HTERT RPE-1 (cell line): ENCODE measurements around the gene SLC38A6.
"Not testable (repeated sequence)": the region's sequence is repeated elsewhere in the genome, so short reads cannot be mapped to it uniquely, and the experiment has no call there.

Experiments used
- in situ Hi-C: fragments of 300-500 bp; cut with MboI; formaldehyde crosslinking; loops from 4 replicates; pipeline ENCODE4 v1.14.3; 2020; ENCODE audit warnings: low sequenced_read_pairs

Gene SLC38A6

GRCh38 chr14:61048640-61049039, 67.6 kb downstream of the SLC38A6 start:
- in situ Hi-C loops: no loop called here

- in situ Hi-C loops: no loop called here
These were observed 69.4 kb downstream of the SLC38A6 start for GRCh38 chr14:61050417-61050816.

GRCh38 chr14:61051051-61051450, 70.0 kb downstream of the SLC38A6 start:
- in situ Hi-C loops: no loop called here

- in situ Hi-C loops: no loop called here
These were observed 70.6 kb downstream of the SLC38A6 start for GRCh38 chr14:61051621-61052020.

GRCh38 chr14:61063461-61063860, 82.4 kb downstream of the SLC38A6 start:
- in situ Hi-C loops: no loop called here

- in situ Hi-C loops: no loop called here
These were observed 83.2 kb downstream of the SLC38A6 start for GRCh38 chr14:61064210-61064609.

- in situ Hi-C loops: no loop called here
These were observed 83.8 kb downstream of the SLC38A6 start for GRCh38 chr14:61064856-61065255.

GRCh38 chr14:61065656-61066055, 84.6 kb downstream of the SLC38A6 start:
- in situ Hi-C loops: no loop called here

GRCh38 chr14:61072442-61072841, 91.4 kb downstream of the SLC38A6 start:
- in situ Hi-C loops: not testable (repeated sequence)

- in situ Hi-C loops: no loop called here
These were observed 93.8 kb downstream of the SLC38A6 start for GRCh38 chr14:61074852-61075251.

GRCh38 chr14:61076556-61076955, 95.5 kb downstream of the SLC38A6 start:
- in situ Hi-C loops: no loop called here

GRCh38 chr14:61077437-61077836, 96.4 kb downstream of the SLC38A6 start:
- in situ Hi-C loops: no loop called here

GRCh38 chr14:61077951-61078720, 97.1 kb downstream of the SLC38A6 start:
- in situ Hi-C loops: no loop called here

GRCh38 chr14:61080591-61081010, 99.6 kb downstream of the SLC38A6 start:
- in situ Hi-C loops: no loop called here

GRCh38 chr14:61088081-61088480, 107.0 kb downstream of the SLC38A6 start:
- in situ Hi-C loops: no loop called here

GRCh38 chr14:61089126-61089750, 108.2 kb downstream of the SLC38A6 start:
- in situ Hi-C loops: no loop called here

- in situ Hi-C loops: no loop called here
These were observed 109.6 kb downstream of the SLC38A6 start for GRCh38 chr14:61090432-61091216.

- in situ Hi-C loops: no loop called here
These were observed 110.7 kb downstream of the SLC38A6 start for GRCh38 chr14:61091657-61092273.

GRCh38 chr14:61098096-61098495, 117.1 kb downstream of the SLC38A6 start:
- in situ Hi-C loops: not testable (repeated sequence)

GRCh38 chr14:61098721-61099120, 117.7 kb downstream of the SLC38A6 start:
- in situ Hi-C loops: no loop called here

GRCh38 chr14:61099216-61099835, 118.3 kb downstream of the SLC38A6 start:
- in situ Hi-C loops: no loop called here
